Osteoblast (primary cell): ENCODE data around the gene RPIA. TPM values are rescaled to one million over a fixed set of nuclear protein-coding genes. Genes with fewer than 3 reads are reported as not detected.

Source experiments
- DNase-seq: peaks from one replicate; pipeline ENCODE4 v3.0.0; 2011; ENCODE audit warnings: low spot score, mixed read lengths; ENCODE audit not compliant: insufficient read length; ENCODE audit errors: missing footprints
- H2AFZ ChIP-seq: 2 replicates; pipeline ENCODE4 v1.6.0; 2011; ENCODE audit warnings: mild to moderate bottlenecking, low read length
- H3K27ac ChIP-seq: 2 replicates; pipeline ENCODE4 v1.5.1; 2011; ENCODE audit warnings: mild to moderate bottlenecking, low read depth, low read length, moderate library complexity
- H3K27me3 ChIP-seq: 2 replicates; pipeline ENCODE4 v1.6.0; 2012; ENCODE audit warnings: mild to moderate bottlenecking, control low read depth, inconsistent platforms, low read length, moderate library complexity; ENCODE audit not compliant: insufficient read depth
- H3K36me3 ChIP-seq: 2 replicates; pipeline ENCODE4 v1.5.1; 2011; ENCODE audit warnings: mild to moderate bottlenecking, low read length, control low read depth, moderate library complexity; ENCODE audit not compliant: insufficient read depth
- H3K4me1 ChIP-seq: 2 replicates; pipeline ENCODE4 v1.5.1; 2011; ENCODE audit warnings: mild to moderate bottlenecking, low read length, control low read depth, moderate library complexity; ENCODE audit not compliant: insufficient read depth
- H3K4me2 ChIP-seq: 2 replicates; pipeline ENCODE4 v1.6.0; 2011; ENCODE audit warnings: mild to moderate bottlenecking, low read length; ENCODE audit not compliant: insufficient read depth
- H3K4me3 ChIP-seq: fragments of 200-600 bp; sonication (generic); 3 replicates; pipeline ENCODE4 v1.5.1; 2012; ENCODE audit warnings: mild to moderate bottlenecking, low read length, inconsistent platforms; ENCODE audit not compliant: insufficient read depth
- H3K79me2 ChIP-seq: 2 replicates; pipeline ENCODE4 v1.6.0; 2012; ENCODE audit warnings: mild to moderate bottlenecking, low read length, control low read depth, inconsistent platforms; ENCODE audit not compliant: insufficient read depth
- H3K9me3 ChIP-seq: 2 replicates; pipeline ENCODE4 v1.5.1; 2011; ENCODE audit warnings: low read depth, low read length, control low read depth
- H4K20me1 ChIP-seq: 2 replicates; pipeline ENCODE4 v1.6.0; 2012; ENCODE audit warnings: mild to moderate bottlenecking, low read length, control low read depth; ENCODE audit not compliant: insufficient read depth
- CTCF ChIP-seq: IDR thresholded peaks from 2 replicates; pipeline ENCODE4 v1.5.1; 2011; ENCODE audit warnings: mild to moderate bottlenecking, low read depth, low read length, moderate library complexity; ENCODE audit errors: extremely low read depth
- total RNA-seq: library from RNA; depleted of rRNA; stranded (reverse); fragments of >200 nt; gene quantifications from 2 replicates; pipeline ENCODE4 v1.2.3, GENCODE V29; 2012

The RPIA gene
- total RNA-seq, 1 donor: 6.2 TPM

- no peaks in the 10 kb centered on the region for H3K27me3 ChIP-seq
- no peak for DNase-seq
- H3K4me2 ChIP-seq: no peak overlapping the region
- H3K79me2 ChIP-seq: no peaks in the 10 kb centered on the region
- H3K4me3 ChIP-seq: no peak overlapping the region
- no peak for TF ChIP-seq CTCF
- H3K27ac ChIP-seq: no peak overlapping the region
- no peaks in the 10 kb centered on the region for H3K36me3 ChIP-seq
- H4K20me1 ChIP-seq: no peaks in the 10 kb centered on the region
- H3K4me1 ChIP-seq: peaks cover 2% of the 10 kb centered on the region
- no peaks in the 10 kb centered on the region for H3K9me3 ChIP-seq
- no peak overlapping the region for H2AFZ ChIP-seq
These were observed 18.1 kb upstream of the RPIA start for GRCh38 chr2:88673363-88673762.

- TF ChIP-seq CTCF: no peak
- Histone ChIP-seq H3K4me3 (no peak overlapping the region), H3K4me2 (no peak overlapping the region), H2AFZ (no peak overlapping the region), H3K79me2 (no peaks in the 10 kb centered on the region), H3K4me1 (no peaks in the 10 kb centered on the region), H3K27ac (no peak overlapping the region), H3K27me3 (no peaks in the 10 kb centered on the region), H3K36me3 (no peaks in the 10 kb centered on the region), H4K20me1 (no peaks in the 10 kb centered on the region), H3K9me3 (peaks cover 4% of the 10 kb centered on the region)
- DNase-seq: no peak
These were observed 11.1 kb upstream of the RPIA start for GRCh38 chr2:88680266-88680902.

GRCh38 chr2:88680916-88681315 is 10.6 kb upstream of the RPIA start:
- no peak overlapping the region for H3K4me3 ChIP-seq
- no peak overlapping the region for H3K4me2 ChIP-seq
- no peaks in the 10 kb centered on the region for H4K20me1 ChIP-seq
- H3K4me1 ChIP-seq: no peaks in the 10 kb centered on the region
- no peak for DNase-seq
- no peak overlapping the region for H2AFZ ChIP-seq
- H3K36me3 ChIP-seq: no peaks in the 10 kb centered on the region
- H3K9me3 ChIP-seq: peaks cover 4% of the 10 kb centered on the region
- no peaks in the 10 kb centered on the region for H3K79me2 ChIP-seq
- no peak overlapping the region for H3K27ac ChIP-seq
- H3K27me3 ChIP-seq: no peaks in the 10 kb centered on the region
- no peak for TF ChIP-seq CTCF

GRCh38 chr2:88683160-88684021 is 8.1 kb upstream of the RPIA start:
- H3K4me1 ChIP-seq: no peaks in the 10 kb centered on the region
- H3K36me3 ChIP-seq: no peaks in the 10 kb centered on the region
- TF ChIP-seq CTCF: no peak
- H2AFZ ChIP-seq: no peak overlapping the region
- no peak for DNase-seq
- no peak overlapping the region for H3K27ac ChIP-seq
- H3K4me2 ChIP-seq: no peak overlapping the region
- H3K4me3 ChIP-seq: no peak overlapping the region
- no peaks in the 10 kb centered on the region for H3K79me2 ChIP-seq
- H4K20me1 ChIP-seq: no peaks in the 10 kb centered on the region
- H3K27me3 ChIP-seq: no peaks in the 10 kb centered on the region
- H3K9me3 ChIP-seq: peaks cover 4% of the 10 kb centered on the region
